ENCODE data around the gene DBP. TPM values are rescaled to one million over a fixed set of nuclear protein-coding genes. Genes with fewer than 3 reads are reported as not detected.
A peak's percentile ranks its signal among the peaks of the same experiment; 100 is the strongest.

Gene DBP
- total RNA-seq, 1 experiment from 2014 or later, result 12.0 TPM

DNA sequence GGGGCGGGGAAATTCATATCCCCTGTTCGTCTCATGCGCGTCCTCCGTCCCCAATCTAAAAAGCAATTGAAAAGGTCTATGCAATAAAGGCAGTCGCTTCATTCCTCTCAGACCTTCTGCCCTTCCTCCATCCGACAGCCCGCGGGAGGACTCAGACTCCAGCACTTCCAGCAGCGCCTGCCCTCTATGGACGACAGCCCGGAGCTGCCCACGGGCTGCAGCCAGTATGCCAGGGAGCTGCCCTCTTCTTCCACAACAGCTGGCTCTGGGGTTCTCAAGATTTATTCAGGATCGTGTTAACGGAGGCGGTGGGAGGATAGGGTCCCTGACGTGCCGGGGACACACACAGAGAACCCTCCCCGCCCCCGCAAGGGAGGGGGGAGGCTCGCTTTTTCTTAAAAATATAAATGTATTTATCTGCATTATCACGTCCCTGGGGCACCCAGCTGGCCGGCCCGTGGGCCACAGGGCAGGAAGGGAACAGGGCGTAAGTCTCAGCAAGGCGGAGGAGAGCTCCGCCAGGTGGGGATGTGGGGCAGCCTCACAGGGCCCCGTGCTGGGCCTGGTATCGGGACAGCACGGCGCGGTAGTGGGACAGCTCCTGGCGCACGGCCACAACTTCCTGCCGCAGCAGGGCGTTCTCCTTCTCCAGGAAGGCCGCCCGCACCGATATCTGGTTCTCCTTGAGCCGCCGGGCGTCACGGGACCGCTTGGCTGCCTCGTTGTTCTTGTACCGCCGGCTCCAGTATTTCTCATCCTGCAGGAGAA lies 6.7 kb downstream of the DBP start (continued):
- TF ChIP-seq ZNF263 (CRISPR knock-in tag; IDR thresholded peaks at IDR 0.05; ENCODE audit: low read depth), result peak; percentile 44
- TF ChIP-seq ESRRA (CRISPR knock-in tag; IDR thresholded peaks at IDR 0.05; ENCODE audit: borderline replicate concordance), result no peak
- TF ChIP-seq ZNF423 (CRISPR knock-in tag; IDR thresholded peaks at IDR 0.05), result no peak
- peak; percentile 85 for TF ChIP-seq NFATC4 (CRISPR knock-in tag; IDR thresholded peaks at IDR 0.05)
- TF ChIP-seq HMGXB4 (CRISPR knock-in tag; IDR thresholded peaks at IDR 0.05), result 0 out of 2 replicates have a peak, but pooled peaks have one; percentile 28
- TF ChIP-seq JAZF1 (CRISPR knock-in tag; IDR thresholded peaks at IDR 0.05), result no peak
- TF ChIP-seq HMGA2 (CRISPR knock-in tag; IDR thresholded peaks at IDR 0.05), result no peak
- 0 out of 2 replicates have a peak, but pooled peaks have one; percentile 29 for TF ChIP-seq MYBL2 (CRISPR knock-in tag; IDR thresholded peaks at IDR 0.05)
- no peak for TF ChIP-seq CREB1 (CRISPR knock-in tag; IDR thresholded peaks at IDR 0.05)
- no peak for TF ChIP-seq ZBTB21 (CRISPR knock-in tag; IDR thresholded peaks at IDR 0.05; ENCODE audit: borderline replicate concordance)
- TF ChIP-seq, protein P1, sequence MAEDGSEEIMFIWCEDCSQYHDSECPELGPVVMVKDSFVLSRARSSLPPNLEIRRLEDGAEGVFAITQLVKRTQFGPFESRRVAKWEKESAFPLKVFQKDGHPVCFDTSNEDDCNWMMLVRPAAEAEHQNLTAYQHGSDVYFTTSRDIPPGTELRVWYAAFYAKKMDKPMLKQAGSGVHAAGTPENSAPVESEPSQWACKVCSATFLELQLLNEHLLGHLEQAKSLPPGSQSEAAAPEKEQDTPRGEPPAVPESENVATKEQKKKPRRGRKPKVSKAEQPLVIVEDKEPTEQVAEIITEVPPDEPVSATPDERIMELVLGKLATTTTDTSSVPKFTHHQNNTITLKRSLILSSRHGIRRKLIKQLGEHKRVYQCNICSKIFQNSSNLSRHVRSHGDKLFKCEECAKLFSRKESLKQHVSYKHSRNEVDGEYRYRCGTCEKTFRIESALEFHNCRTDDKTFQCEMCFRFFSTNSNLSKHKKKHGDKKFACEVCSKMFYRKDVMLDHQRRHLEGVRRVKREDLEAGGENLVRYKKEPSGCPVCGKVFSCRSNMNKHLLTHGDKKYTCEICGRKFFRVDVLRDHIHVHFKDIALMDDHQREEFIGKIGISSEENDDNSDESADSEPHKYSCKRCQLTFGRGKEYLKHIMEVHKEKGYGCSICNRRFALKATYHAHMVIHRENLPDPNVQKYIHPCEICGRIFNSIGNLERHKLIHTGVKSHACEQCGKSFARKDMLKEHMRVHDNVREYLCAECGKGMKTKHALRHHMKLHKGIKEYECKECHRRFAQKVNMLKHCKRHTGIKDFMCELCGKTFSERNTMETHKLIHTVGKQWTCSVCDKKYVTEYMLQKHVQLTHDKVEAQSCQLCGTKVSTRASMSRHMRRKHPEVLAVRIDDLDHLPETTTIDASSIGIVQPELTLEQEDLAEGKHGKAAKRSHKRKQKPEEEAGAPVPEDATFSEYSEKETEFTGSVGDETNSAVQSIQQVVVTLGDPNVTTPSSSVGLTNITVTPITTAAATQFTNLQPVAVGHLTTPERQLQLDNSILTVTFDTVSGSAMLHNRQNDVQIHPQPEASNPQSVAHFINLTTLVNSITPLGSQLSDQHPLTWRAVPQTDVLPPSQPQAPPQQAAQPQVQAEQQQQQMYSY (CRISPR knock-in tag; IDR thresholded peaks at IDR 0.05), result no peak
- TF ChIP-seq SMAD3 (CRISPR knock-in tag; IDR thresholded peaks at IDR 0.05; ENCODE audit: borderline replicate concordance), result no peak
- no peak; the same call in 1 of the 2 replicates for TF ChIP-seq SP1 (CRISPR knock-in tag; conservative IDR thresholded peaks at IDR 0.05)
- TF ChIP-seq, protein P2, sequence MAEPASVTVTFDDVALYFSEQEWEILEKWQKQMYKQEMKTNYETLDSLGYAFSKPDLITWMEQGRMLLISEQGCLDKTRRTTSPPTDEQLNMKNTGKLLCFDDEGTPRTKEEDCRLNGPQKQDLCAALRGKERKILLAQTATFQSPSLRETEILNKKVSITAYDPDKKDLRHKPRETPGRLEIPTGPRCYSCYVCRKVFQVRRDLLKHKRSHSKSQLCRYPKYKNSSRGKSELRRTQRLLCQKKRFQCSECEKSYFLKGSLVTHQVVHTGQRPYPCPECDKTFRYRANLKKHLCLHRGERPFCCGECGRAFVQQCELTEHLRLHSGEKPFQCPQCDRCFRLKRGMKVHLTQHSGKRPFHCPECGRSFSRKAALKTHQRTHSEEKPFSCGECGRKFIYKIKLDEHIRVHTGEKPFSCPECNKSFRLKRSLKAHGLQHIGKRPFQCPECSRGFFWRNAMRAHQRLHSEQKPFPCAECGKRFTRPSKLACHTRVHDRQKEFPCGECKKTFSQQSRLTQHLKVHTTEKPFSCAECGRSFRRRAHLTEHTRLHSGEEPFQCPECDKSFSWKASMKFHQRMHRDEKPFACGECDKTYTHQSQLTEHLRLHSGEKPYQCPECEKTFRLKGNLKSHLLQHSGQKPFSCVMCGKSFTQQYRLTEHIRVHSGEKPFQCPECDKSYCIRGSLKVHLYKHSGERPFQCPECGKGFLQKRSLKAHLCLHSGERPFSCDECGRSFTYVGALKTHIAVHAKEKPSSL (CRISPR knock-in tag; conservative IDR thresholded peaks at IDR 0.05), result 0 out of 2 replicates have a peak, but pooled peaks have one; percentile 31
- no peak for TF ChIP-seq E2F1 (CRISPR knock-in tag; IDR thresholded peaks at IDR 0.05)
- TF ChIP-seq ETV6 (CRISPR knock-in tag; IDR thresholded peaks at IDR 0.05), result no peak
- TF ChIP-seq, protein P3, sequence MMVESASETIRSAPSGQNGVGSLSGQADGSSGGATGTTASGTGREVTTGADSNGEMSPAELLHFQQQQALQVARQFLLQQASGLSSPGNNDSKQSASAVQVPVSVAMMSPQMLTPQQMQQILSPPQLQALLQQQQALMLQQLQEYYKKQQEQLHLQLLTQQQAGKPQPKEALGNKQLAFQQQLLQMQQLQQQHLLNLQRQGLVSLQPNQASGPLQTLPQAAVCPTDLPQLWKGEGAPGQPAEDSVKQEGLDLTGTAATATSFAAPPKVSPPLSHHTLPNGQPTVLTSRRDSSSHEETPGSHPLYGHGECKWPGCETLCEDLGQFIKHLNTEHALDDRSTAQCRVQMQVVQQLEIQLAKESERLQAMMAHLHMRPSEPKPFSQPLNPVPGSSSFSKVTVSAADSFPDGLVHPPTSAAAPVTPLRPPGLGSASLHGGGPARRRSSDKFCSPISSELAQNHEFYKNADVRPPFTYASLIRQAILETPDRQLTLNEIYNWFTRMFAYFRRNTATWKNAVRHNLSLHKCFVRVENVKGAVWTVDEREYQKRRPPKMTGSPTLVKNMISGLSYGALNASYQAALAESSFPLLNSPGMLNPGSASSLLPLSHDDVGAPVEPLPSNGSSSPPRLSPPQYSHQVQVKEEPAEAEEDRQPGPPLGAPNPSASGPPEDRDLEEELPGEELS (CRISPR knock-in tag; IDR thresholded peaks at IDR 0.05), result no peak
- TF ChIP-seq, protein P4, sequence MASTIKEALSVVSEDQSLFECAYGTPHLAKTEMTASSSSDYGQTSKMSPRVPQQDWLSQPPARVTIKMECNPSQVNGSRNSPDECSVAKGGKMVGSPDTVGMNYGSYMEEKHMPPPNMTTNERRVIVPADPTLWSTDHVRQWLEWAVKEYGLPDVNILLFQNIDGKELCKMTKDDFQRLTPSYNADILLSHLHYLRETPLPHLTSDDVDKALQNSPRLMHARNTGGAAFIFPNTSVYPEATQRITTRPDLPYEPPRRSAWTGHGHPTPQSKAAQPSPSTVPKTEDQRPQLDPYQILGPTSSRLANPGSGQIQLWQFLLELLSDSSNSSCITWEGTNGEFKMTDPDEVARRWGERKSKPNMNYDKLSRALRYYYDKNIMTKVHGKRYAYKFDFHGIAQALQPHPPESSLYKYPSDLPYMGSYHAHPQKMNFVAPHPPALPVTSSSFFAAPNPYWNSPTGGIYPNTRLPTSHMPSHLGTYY (CRISPR knock-in tag; IDR thresholded peaks at IDR 0.05), result peak; percentile 74
- peak; percentile 95 for TF ChIP-seq ZNF121 (CRISPR knock-in tag; IDR thresholded peaks at IDR 0.05)
- TF ChIP-seq, protein P5, sequence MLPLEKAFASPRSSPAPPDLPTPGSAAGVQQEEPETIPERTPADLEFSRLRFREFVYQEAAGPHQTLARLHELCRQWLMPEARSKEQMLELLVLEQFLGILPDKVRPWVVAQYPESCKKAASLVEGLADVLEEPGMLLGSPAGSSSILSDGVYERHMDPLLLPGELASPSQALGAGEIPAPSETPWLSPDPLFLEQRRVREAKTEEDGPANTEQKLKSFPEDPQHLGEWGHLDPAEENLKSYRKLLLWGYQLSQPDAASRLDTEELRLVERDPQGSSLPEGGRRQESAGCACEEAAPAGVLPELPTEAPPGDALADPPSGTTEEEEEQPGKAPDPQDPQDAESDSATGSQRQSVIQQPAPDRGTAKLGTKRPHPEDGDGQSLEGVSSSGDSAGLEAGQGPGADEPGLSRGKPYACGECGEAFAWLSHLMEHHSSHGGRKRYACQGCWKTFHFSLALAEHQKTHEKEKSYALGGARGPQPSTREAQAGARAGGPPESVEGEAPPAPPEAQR (CRISPR knock-in tag; IDR thresholded peaks at IDR 0.05), result no peak
- TF ChIP-seq, protein P6, sequence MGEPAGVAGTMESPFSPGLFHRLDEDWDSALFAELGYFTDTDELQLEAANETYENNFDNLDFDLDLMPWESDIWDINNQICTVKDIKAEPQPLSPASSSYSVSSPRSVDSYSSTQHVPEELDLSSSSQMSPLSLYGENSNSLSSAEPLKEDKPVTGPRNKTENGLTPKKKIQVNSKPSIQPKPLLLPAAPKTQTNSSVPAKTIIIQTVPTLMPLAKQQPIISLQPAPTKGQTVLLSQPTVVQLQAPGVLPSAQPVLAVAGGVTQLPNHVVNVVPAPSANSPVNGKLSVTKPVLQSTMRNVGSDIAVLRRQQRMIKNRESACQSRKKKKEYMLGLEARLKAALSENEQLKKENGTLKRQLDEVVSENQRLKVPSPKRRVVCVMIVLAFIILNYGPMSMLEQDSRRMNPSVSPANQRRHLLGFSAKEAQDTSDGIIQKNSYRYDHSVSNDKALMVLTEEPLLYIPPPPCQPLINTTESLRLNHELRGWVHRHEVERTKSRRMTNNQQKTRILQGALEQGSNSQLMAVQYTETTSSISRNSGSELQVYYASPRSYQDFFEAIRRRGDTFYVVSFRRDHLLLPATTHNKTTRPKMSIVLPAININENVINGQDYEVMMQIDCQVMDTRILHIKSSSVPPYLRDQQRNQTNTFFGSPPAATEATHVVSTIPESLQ (CRISPR knock-in tag; IDR thresholded peaks at IDR 0.05), result no peak
- TF ChIP-seq FOXP1 (CRISPR knock-in tag; IDR thresholded peaks at IDR 0.05; ENCODE audit: borderline replicate concordance), result no peak
- no peak for TF ChIP-seq FOXK1 (CRISPR knock-in tag; IDR thresholded peaks at IDR 0.05)

Data from WTC11 (cell line).